ENCODE results near the gene CACNG1. TPM values are rescaled to one million over a fixed set of nuclear protein-coding genes. Genes with fewer than 3 reads are reported as not detected.

Gene CACNG1
- total and polyA plus RNA-seq, 4 donors: not detected

- no peaks in the 10 kb centered on the region for H3K27me3 ChIP-seq (ENCODE audit: control insufficient read depth in 4 of 4, insufficient read depth in 4 of 4, low read length in 3 of 4)
- no peak overlapping the region for H3K4me3 ChIP-seq (ENCODE audit: low read depth in 1 of 3, low read length in 3 of 3)
- H3K9me3 ChIP-seq (ENCODE audit: control insufficient read depth in 4 of 4, low read length in 3 of 4): no peaks in the 10 kb centered on the region
- 56% methylated on average over 3 of the region's 3 CpGs for WGBS
- H3K36me3 ChIP-seq (ENCODE audit: control insufficient read depth in 4 of 4, insufficient read depth in 3 of 4, low read depth in 1 of 4, low read length in 3 of 4): no peaks in the 10 kb centered on the region
- H3K27ac ChIP-seq (ENCODE audit: low read depth in 1 of 2, low read length in 2 of 2): no peak overlapping the region
- H3K9ac ChIP-seq (ENCODE audit: low read depth in 1 of 2, low read length in 2 of 2): no peak overlapping the region
- no peak for DNase-seq (ENCODE audit: low spot score)
- peaks cover 8 to 46% (median 29%) of the 10 kb centered on the region in 4 donors for H3K4me1 ChIP-seq (ENCODE audit: control insufficient read depth in 4 of 4, insufficient read depth in 4 of 4, low read length in 3 of 4)
- TF ChIP-seq REST (IDR thresholded peaks at IDR 0.05) (no peak), GABPA (IDR thresholded peaks at IDR 0.05 in 1 of 2, conservative IDR thresholded peaks at IDR 0.05 in 1 of 2) (no peak), HNF4A (conservative IDR thresholded peaks at IDR 0.05) (peak in 1 of 2 donors; percentile 56), RXRA (IDR thresholded peaks at IDR 0.05) (peak in 1 of 2 donors; percentile 68), YY1 (IDR thresholded peaks at IDR 0.05) (peak; percentile 42), FOXA1 (IDR thresholded peaks at IDR 0.05) (no peak), SP1 (IDR thresholded peaks at IDR 0.05) (no peak), RAD21 (IDR thresholded peaks at IDR 0.05) (no peak), NR2F2 (IDR thresholded peaks at IDR 0.05) (no peak), ZBTB33 (IDR thresholded peaks at IDR 0.05) (no peak), MAX (IDR thresholded peaks at IDR 0.05) (no peak), FOXA2 (IDR thresholded peaks at IDR 0.05) (peak; percentile 15), EGR1 (IDR thresholded peaks at IDR 0.05; ENCODE audit: low read depth in 2 of 2) (no peak), JUND (IDR thresholded peaks at IDR 0.05) (no peak), HNF4G (IDR thresholded peaks at IDR 0.05) (no peak), TAF1 (conservative IDR thresholded peaks at IDR 0.05) (no peak)
- TF ChIP-seq, protein P1, sequence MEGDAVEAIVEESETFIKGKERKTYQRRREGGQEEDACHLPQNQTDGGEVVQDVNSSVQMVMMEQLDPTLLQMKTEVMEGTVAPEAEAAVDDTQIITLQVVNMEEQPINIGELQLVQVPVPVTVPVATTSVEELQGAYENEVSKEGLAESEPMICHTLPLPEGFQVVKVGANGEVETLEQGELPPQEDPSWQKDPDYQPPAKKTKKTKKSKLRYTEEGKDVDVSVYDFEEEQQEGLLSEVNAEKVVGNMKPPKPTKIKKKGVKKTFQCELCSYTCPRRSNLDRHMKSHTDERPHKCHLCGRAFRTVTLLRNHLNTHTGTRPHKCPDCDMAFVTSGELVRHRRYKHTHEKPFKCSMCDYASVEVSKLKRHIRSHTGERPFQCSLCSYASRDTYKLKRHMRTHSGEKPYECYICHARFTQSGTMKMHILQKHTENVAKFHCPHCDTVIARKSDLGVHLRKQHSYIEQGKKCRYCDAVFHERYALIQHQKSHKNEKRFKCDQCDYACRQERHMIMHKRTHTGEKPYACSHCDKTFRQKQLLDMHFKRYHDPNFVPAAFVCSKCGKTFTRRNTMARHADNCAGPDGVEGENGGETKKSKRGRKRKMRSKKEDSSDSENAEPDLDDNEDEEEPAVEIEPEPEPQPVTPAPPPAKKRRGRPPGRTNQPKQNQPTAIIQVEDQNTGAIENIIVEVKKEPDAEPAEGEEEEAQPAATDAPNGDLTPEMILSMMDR (IDR thresholded peaks at IDR 0.05; ENCODE audit: low read depth, low read length, missing input control): no peak
- TF ChIP-seq, protein P2, sequence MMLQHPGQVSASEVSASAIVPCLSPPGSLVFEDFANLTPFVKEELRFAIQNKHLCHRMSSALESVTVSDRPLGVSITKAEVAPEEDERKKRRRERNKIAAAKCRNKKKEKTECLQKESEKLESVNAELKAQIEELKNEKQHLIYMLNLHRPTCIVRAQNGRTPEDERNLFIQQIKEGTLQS (IDR thresholded peaks at IDR 0.05): no peak
Measured at GRCh38 chr17:67072885-67073284, 28.5 kb downstream of the CACNG1 start.

Data from liver (tissue), 9 donors.